Measurements from ENCODE around the gene EVA1A. TPM values are rescaled to one million over a fixed set of nuclear protein-coding genes. Genes with fewer than 3 reads are reported as not detected.

Gene EVA1A
- total RNA-seq, 1 experiment from 2014 or later: not detected

GRCh38 chr2:75458201-75458600 is 102.5 kb downstream of the EVA1A start:
- DNase-seq (ENCODE audit: extremely low read depth, low read depth): no peak

DNA sequence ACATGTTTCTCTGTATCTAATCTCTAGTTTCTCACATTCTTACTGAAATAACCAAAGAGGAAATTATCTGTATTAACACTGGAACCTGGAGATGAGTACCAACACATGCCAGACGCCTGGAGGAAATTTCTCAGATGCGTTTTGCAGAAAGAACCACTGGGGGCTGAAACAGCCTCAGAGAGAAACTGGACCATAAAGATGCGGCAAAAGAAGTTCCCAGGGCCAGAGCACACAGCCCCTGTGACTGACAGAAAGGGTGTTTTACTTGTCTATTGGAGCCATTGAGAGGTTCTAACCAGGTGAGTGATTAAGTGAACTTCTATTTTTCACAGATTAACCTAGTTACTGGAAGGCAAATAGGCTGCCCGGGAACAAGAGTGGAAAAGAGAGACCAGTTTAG is 103.9 kb downstream of the EVA1A start:
- no peak for DNase-seq (ENCODE audit: extremely low read depth, low read depth)

DNA sequence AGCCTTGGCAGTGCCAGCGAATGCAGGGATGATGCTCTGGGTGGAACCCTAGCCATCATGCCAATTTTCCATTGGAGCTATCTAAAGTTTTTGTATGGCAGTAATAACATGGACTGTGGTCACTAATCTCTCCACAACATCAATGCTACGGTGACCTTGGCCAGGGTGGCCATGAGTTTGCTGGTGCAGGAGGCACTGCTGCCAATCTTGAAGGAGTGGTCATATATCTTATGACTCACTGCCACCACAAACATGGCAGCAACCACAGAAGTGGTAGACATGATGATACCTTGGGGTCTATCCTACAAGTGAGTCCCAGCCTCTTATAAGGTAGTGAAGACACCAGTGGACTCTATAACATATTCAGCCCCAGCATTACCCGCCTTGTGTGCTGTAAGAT is 104.6 kb downstream of the EVA1A start:
- no peak for DNase-seq (ENCODE audit: extremely low read depth, low read depth)

- no peak for DNase-seq (ENCODE audit: extremely low read depth, low read depth)
Observed at GRCh38 chr2:75454241-75454620, 106.5 kb downstream of the EVA1A start.

- no peak for DNase-seq (ENCODE audit: extremely low read depth, low read depth)
Observed at GRCh38 chr2:75453384-75454240, 107.1 kb downstream of the EVA1A start.

GRCh38 chr2:75450068-75450467 is 110.7 kb downstream of the EVA1A start:
- no peak for DNase-seq (ENCODE audit: extremely low read depth, low read depth)

DNA sequence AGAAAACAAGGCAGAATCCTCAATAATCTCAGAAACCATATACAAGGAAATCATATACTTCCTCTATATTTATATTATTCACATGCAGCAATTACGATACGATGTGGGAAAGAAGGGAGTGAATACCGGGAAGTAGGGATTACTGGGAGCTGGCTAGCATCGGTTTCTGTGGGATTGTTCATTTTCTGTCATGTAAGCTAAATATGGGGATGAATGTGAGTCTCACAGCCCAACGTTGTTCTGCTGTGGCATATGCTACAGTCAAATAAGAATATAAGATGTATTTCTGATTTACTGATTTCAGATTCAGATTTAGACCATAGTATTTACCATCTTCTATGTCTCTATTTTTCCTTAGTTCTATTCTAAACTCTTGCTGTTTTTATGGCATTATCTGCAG is 113.6 kb downstream of the EVA1A start:
- DNase-seq (ENCODE audit: extremely low read depth, low read depth): no peak

Small RNAs within 50 kb of the gene (small RNA-seq; reads per million reads assigned to genes)
- gene RF01233: 0 reads per million in 2 experiments

Other genes with a start within 250 kb of the EVA1A start
- 90.1 and 93.7 TPM in 2 replicates for gene MRPL19, start 85.8 kb upstream of the EVA1A start, total RNA-seq (2014; rRNA removed; shearing (Covaris generic))
- 34.8 and 44.3 TPM in 2 replicates for gene GCFC2, start 150.0 kb upstream of the EVA1A start, total RNA-seq (2014; rRNA removed; shearing (Covaris generic))